ENCODE results near the gene PARS2.

PARS2 gene

DNA sequence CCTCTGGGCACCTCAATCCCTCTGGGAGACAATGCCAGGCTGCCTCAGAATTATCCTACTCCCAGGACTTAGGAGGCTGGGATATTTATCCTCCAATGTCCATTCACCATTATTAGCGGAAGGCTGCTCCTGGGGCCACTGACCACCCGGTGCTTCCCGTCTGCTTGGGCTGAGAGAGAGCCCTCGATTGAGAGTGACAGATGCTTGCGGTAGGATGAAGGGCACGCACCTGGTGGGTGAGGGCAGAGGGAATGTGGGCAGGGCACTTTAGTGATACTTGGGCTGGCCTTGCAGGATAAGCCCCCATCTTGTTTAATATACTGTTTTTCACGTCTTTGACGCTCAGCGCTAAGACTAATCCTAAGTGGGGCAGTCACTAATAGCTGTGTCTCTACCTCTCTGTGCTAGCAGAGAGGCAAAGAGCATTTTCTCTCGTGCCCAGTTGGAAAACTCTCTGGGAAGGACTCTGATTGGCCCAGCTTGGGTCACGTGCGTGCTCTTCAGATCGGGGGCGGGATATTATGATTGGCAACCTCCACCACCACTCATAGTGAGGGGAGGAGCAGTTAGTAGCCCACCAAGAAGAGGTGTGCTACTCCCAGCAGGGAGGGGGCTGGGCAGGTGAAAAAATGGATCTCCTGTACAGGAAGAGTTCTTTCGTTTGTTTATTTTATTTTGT is 10.6 kb upstream of the PARS2 start:
- H3K4me3 ChIP-seq (ENCODE audit: low read length): no peak overlapping the region
- TF ChIP-seq ZNF274 (IDR thresholded peaks at IDR 0.05; ENCODE audit: low read depth, low read length): no peak

- TF ChIP-seq ZNF274 (IDR thresholded peaks at IDR 0.05; ENCODE audit: low read depth, low read length): no peak
- H3K4me3 ChIP-seq (ENCODE audit: low read length): no peak overlapping the region
These were observed 8.6 kb upstream of the PARS2 start for GRCh38 chr1:54772951-54773350.

DNA sequence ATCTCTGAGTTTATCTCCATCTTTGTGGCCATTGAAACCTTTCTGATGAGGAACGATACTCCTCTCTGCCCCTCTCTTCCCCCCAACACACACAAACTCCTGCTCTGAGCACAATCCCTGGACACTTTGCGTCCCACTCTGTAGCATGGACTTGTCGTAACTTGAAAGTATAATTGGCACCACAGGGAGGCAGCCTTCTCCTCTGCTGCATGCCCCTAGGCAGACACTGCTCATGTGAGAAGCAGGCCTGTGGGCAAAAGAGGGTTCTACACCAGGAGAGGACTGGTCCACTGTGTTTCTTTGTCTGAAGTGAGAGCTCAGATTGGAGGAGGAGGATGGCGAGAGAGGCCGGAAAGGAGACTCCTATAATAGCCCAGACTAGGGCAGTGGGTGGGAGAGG is 3.8 kb upstream of the PARS2 start:
- TF ChIP-seq ZNF274 (IDR thresholded peaks at IDR 0.05; ENCODE audit: low read depth, low read length): no peak
- no peak overlapping the region for H3K4me3 ChIP-seq (ENCODE audit: low read length)

DNA sequence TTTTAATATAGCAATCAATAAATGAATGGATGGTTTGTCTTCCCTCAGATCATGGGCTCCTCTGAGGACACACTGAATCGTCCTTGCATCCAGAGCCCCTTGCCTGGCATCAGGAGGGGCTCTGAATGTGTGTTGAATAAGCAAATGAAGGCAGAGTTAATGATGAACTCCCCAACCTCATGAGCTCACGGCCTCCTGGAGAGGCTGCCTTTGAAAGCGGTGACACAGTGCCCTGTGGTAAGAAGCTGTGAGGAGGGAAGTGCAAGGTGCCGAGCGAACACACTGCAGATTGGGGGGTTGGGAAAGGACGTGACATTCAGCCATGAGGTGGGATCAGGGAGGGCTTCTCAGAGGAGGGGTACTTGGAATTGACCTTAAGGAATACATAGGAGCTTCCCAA is 3.2 kb upstream of the PARS2 start:
- no peak for TF ChIP-seq ZNF274 (IDR thresholded peaks at IDR 0.05; ENCODE audit: low read depth, low read length)

DNA sequence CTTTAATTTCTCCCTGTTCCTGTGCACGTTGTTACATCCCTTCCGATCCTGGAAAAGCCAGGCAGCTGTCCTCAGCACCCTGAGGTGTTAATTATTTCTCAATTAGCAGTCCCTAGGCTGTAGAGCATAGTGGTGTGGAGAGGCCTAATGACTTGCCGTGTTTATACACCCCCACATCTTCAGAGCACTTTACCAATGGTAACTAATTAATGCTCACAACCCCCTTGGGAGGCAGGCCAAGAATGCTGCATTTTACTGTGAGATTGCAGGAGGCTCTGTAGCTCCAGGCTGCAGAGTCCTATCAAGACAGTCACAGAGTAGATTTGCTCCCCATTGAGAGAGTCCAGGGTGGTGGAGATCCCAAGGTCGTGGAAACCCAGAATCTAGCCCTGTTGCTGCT is 2.4 kb upstream of the PARS2 start:
- TF ChIP-seq ZNF274 (IDR thresholded peaks at IDR 0.05; ENCODE audit: low read depth, low read length): no peak

More for the DNA sequence above, 3.2 kb upstream of the PARS2 start:
- H3K4me3 ChIP-seq (ENCODE audit: low read length): no peak overlapping the region

GRCh38 chr1:54764922-54765561 is 719 bp upstream of the PARS2 start:
- H3K4me3 ChIP-seq (ENCODE audit: low read length): peak overlapping the region; percentile 47; the same call in 1 of the 2 replicates
- no peak for TF ChIP-seq ZNF274 (IDR thresholded peaks at IDR 0.05; ENCODE audit: low read depth, low read length)

More for the DNA sequence above, 2.4 kb upstream of the PARS2 start:
- H3K4me3 ChIP-seq (ENCODE audit: low read length): no peak overlapping the region

- peak overlapping the region; percentile 90 for H3K4me3 ChIP-seq (ENCODE audit: low read length)
- TF ChIP-seq ZNF274 (IDR thresholded peaks at IDR 0.05; ENCODE audit: low read depth, low read length): no peak
These were observed 549 bp downstream of the PARS2 start for GRCh38 chr1:54763816-54764132.

DNA sequence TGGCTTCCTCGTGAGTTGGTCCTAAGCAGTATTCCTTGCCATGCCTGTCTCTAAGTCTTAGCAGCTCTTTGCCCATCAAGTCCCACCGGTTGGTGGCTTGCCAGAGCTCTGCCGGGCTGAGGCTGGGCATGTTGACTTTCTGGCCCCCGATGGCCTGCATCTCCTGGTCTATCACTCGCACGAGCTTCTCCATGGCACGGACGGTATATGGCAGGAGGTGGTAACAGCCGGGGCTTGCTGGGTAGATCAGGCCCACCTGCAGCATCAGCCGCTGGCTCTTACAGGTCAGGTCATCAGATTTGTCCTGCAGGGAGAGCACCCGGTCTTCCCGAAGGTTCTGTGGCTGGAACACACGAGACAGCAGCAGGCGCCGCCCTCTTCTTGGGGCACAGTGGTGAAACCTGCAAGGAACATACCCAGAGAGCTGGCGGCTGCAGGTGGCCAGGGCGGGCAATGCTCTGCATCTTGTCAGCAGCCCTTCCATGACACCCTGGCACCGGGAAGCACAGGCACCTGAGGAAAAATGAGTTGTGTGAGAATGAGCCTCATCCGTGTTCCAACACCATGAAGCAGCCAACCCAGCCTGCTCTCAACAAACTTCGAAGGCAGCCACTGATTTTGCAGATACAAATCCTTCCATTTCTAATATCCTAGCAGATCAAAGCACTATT is 5.5 kb downstream of the PARS2 start:
- TF ChIP-seq ZNF274 (IDR thresholded peaks at IDR 0.05; ENCODE audit: low read depth, low read length): no peak
- H3K4me3 ChIP-seq (ENCODE audit: low read length): no peak overlapping the region

- no peak overlapping the region for H3K4me3 ChIP-seq (ENCODE audit: low read length)
- TF ChIP-seq ZNF274 (IDR thresholded peaks at IDR 0.05; ENCODE audit: low read depth, low read length): no peak
These were observed 6.5 kb downstream of the PARS2 start for GRCh38 chr1:54757833-54758232.

- H3K4me3 ChIP-seq (ENCODE audit: low read length): no peak overlapping the region
- TF ChIP-seq ZNF274 (IDR thresholded peaks at IDR 0.05; ENCODE audit: low read depth, low read length): no peak
These were observed 9.6 kb downstream of the PARS2 start for GRCh38 chr1:54754486-54755285.

DNA sequence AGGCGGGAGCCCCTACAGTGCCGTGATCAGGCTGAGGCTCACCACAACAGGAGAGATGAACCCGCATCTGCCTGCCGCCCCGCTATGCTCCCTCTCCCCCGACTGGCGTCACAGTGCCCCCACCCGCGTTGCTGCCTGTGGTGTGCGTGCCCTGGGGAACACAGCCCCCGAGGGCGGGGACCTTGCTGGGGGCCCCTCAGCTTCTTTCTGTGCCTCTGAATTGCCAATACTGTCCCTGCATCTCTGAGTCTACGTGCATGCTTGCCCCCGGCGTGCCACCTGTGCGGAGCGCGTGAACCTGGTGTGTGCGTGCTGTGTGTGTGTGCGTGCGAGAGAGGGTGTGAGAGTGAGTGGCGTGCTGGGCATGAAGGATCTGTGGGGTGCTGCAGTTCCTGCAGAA is 10.3 kb downstream of the PARS2 start:
- no peak overlapping the region for H3K4me3 ChIP-seq (ENCODE audit: low read length)
- no peak for TF ChIP-seq ZNF274 (IDR thresholded peaks at IDR 0.05; ENCODE audit: low read depth, low read length)

- TF ChIP-seq ZNF274 (IDR thresholded peaks at IDR 0.05; ENCODE audit: low read depth, low read length): no peak
- no peak overlapping the region for H3K4me3 ChIP-seq (ENCODE audit: low read length)
These were observed 12.9 kb downstream of the PARS2 start for GRCh38 chr1:54751426-54751825.

DNA sequence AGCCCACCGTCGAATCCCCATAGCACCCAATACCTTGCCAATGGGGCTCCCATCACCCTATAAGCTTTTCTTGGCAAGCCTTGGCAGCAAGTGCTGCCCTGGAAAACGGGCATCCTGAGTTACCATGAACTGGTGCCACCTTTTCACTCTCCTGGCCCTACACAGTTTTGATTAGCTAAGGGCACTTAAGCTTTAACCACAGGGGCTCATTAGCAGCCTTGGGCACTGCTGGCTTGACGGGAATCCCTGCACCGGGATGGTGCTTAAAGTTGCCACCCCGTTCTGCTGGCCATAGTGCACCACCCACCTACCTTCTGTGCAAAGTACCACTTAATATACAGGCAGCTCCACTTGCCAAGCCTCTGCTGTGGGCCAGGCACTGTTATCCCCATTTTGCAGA is 13.7 kb downstream of the PARS2 start:
- TF ChIP-seq ZNF274 (IDR thresholded peaks at IDR 0.05; ENCODE audit: low read depth, low read length): no peak
- no peak overlapping the region for H3K4me3 ChIP-seq (ENCODE audit: low read length)

GRCh38 chr1:54748094-54748835 is 16.1 kb downstream of the PARS2 start:
- no peak overlapping the region for H3K4me3 ChIP-seq (ENCODE audit: low read length)
- TF ChIP-seq ZNF274 (IDR thresholded peaks at IDR 0.05; ENCODE audit: low read depth, low read length): no peak
